Stimulated activated CD8-positive, alpha-beta memory T cell treated with anti-CD3 and anti-CD28 coated beads, Interleukin-15, amount 100 ng/mL, for 1 hour (primary cell): Measurements from ENCODE around the gene EXOC2.

ENCODE experiments used
- DNase-seq: peaks from one replicate; pipeline ENCODE4 v3.0.0-alpha.2; 2020; ENCODE audit warnings: low read depth

EXOC2 gene

DNA sequence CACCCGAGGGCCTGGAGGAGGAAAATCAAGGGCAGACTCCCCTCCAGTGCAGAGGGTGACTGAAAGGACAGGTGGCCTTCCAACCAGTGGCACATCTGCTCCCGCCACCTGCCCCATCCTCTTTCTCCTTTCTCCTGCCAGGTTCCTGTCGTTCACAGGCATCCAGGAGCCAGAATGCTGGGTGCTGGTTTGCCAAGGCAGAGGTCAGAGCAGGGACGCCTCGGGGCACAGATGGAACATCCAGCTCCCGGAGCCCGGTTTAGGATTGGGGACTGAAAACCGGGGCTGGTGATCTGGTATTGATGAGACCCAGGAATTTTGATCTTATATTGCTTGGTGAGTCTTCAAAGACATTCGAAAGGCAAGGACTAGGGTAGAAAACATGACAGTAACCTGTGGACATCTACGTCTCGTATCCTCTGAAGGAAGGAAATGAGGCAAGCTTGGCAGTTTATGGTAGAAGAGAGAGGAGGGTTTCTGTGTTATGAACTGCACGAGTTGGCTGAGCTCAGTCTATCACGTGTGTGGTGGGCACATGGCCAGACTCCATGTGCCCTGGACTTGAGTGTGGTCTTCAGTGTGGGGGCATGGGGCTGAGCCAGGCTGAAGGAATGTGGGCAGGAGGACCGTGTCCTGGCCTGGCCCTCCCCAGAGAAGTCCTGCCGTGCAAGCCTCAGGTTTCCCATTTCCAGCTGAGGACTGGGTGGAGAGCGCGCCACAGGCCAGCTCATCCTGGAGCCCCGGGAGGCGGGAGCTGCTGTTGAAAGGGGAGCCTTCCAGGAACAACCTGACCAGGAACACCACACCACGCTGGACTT is 227.2 kb downstream of the EXOC2 start:
- DNase-seq = no peak

DNA sequence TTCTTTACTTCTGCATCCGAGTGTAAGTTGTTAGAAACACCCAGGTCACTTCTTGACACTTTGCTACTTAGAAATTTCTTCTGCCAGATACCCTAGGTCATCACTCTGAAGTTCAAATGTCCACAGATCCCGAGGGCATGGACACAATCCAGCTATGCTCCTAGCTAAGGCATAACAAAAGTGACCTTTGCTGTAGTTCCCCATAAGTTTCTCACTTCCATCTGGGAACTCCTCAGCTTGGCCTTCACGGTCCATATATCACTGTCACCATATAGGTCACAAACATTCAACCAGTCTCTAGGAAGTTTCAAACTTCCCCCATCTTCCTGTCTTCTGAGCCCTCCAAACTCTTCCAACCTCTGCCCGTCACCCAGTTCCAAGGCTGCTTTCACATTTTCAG is 236.1 kb downstream of the EXOC2 start:
- DNase-seq = no peak

DNA sequence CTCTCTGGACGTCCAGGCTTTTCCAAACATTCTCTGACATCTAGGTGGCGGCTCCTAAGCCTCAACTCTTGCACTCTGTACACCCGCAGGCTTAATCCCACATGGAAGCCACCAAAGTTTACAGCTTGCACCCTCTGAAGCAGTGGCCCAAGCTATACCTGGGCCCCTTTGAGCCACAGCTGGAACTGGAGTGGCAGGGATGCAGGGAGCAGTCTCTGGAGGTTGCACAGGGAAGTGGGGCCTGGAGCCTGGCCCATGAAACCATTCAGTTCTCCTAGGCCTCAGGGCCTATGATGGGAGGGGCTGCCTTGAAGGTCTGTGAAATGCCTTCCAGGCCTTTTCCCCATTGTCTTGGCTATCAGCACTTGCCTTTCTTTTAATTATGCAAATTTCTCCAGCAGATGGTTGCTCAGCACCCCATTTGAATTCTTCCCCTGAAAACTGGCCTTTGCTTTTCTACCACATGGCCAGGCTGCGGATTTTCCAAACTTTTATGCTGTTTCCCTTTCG is 236.5 kb downstream of the EXOC2 start:
- DNase-seq = no peak

DNA sequence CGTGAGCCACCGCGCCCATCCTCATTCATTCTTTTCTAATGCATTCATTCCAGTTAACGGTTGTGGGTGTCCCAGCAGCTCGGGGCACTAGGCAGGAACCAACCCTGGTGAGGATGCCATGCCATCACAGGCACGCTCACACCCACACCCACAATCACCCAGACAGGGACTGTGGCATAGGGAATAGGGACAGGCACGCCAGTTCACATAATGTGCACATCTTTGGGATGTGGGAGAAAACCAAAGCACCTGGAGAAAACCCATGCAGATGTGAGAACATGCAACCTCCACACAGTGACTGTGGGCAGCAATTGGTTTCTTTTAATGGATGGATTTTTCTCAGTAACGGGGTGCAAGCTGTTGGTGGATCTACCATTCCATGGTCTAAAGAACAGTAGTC is 237.1 kb downstream of the EXOC2 start:
- no peak for DNase-seq

DNA sequence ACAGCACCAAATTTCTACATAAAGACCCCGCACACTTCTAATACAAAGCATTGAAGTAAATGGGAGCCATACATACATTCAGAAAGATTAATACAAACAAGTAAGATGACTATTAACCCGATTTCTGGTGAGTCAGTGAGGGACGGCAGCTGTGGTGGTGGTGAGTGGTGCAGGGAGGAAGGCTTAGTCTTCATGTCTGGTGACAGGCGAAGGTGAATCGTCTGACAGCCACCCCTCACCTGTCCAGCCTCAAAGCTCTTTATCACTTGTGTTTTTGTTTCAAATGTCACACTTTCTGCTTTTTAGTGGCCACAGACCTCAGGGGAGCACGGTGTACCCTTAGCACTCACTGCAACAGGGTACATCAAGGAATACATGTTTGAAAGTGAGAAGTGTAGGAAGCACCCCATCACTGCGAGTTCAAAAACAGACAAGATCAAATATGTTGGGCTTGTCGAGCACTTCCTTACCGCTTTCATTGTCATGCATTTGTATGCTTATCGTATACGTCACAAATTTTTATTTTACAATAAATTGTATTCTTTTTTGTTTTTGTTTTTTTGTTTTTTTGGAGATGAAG is 237.8 kb downstream of the EXOC2 start:
- DNase-seq = no peak

DNA sequence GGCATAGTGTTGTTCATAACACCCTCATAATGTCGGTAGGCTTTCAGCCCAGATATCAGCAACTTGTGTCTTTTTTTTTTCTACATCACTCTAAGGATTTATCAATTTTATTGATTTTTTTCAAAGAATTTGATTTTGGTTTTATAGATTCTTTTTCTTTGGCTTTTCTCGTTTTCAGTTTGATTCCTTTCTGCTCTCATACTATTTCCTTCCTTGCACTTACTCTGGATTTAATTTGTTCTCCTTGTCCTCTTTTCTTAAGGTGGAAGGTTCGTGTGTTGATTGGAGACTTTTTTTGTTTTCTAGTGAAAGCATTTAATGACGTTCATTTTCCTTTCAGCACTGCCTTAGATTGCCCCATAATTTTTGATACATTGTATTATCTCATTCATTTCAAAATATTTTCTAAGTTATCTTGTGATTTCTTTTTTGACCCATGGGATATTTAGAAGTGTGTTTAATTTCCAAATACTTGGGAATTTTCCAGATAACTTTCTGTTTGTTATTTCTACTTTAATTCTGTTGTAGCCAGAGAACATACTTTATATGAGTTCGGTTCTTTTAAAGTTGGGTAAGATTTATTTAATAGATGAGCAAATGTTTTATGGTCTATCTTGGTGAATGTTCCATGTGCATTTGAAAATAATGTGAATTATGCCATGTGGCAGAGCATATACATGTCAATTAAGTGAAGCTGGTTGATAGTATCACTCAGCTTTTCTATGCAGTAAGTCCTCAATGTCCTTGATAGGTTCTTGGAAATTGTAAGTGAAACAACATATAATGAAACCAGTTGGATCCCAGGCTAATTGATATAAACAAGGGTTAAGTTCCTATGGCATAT is 238.6 kb downstream of the EXOC2 start:
- no peak for DNase-seq

DNA sequence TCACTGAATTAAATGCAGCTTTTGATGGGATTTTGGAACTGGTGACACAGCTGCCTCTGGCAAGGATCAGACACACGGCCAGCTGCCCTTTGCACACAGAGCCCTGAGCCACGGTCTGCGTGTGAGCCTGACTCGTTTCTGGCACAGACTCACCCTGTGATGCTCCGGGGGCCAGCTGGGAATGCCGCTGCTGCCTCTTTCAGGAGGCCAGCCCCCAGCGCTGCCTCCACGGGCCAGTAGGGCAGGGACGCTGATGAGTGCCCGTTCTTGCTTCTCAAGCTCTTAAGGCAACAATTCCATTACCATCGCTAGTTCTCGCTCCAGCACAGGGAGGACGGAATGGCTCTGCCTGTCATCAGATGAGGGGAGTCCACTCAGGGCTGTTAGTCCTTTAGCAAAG is 239.8 kb downstream of the EXOC2 start:
- no peak for DNase-seq

DNA sequence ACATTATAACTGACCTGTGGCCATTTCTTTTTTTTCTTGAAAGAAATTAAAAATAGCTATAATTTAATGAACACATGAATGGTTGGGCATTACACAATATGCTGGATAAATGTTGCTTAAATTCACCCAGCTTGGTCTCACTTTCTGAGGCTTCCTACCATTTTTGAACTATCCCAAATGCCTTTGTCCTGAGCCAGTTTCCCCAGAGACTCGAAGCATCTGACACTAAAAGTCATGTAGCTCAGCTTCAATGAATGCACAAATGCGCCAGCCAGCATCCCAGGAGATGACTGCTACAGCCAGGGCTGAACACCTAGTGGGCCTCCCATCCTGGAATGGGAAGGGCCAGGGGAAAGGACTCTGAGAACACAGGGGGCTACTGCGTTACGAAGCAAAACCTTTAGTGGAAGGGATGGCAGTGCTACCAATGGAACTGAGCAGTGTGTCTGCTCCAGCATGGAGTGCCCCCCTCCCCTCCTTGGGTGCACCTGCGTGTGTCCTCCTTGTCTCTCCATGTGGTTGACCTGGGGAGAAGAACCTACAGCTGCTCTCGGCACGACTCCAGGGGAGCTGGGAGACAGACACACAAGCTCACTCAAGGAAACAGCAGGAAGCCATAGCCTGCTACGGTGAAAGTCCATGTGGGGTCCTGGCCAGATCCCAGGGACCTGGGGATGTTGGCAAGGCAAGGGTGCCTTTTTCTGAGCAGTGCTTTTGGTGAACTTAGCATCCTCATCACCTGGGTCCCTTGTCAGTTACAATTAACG is 240.5 kb downstream of the EXOC2 start:
- DNase-seq = no peak

DNA sequence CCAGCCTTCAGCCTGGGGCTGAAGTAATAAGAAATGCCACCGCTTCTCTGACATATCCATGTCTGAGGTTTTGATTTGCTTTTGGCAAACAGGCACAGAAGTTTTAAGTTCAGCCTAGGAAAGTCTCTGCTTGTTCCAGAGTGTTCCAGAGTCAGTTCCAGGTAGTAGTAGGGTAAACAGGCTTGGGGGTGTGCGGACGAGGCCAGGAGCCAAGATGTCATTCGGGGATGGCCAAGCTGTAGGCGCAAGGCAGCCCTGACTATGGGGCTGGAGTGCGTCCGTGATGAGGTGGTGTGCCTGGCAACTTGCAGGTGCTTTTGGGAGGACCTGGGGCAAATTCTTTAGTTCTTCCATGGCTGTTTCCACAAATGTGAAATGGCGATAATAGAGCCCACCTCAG is 241.1 kb downstream of the EXOC2 start:
- no peak for DNase-seq

DNA sequence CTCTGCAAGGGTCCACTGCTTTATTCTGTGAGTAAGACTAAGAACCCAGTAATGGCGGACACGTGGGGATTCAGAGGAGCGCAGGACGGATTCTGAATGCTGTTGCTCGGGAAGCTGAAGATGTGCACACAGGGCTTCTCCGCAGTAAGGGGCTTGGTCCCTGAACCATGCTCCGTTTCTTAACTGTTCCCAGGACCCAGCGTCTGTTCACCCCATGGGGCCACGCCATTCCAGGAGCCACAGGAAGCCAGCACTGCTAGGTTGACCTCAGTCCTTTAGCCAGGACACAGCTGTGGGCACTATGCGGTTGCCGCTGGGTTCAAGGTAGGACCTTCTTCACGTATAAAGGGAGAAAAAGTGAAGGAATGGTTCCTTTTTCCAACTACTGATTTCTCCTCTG is 241.6 kb downstream of the EXOC2 start:
- no peak for DNase-seq

DNA sequence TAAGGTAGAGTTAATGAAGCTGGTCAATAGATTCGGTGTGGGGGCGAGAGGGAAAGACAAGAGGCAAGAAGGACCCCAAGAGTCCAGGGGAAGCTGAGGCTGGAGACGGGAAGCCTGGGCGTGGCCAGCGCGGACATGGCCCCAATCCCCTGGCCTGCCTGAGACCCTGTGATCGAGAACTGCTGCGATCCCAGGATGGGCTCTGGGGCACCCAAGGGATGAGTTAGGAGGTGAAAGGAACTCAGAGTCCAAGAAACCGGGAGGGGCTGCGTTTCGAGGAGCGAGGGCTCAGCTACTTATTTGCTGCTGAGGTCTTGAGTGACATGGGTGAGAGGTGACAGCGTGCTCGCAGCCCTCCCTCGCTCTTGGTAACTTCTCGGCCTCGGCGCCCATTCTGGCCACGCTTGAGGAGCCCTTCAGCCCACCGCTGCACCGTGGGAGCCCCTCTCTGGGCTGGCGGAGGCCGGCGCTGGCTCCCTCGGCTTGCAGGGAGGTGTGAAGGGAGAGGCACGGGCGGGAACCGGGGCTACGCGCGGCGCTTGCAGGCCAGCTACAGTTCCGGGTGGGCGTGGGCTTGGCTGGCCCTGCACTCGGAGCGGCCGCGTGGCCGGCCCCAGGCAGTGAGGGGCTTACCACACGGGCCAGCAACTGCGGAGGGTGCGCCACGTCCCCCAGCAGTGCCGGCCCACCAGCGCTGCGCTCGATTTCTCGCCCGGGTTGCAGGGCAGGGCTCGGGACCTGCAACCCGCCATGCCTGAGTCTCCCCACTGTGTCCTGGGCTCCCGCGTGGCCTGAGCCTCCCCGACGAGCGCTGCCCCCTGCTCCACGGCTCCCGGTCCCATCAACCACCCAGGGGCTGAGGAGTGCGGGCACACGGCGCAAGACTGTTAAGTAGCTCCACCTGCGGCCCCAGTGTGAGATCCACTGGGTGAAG is 243.2 kb downstream of the EXOC2 start:
- no peak for DNase-seq

DNA sequence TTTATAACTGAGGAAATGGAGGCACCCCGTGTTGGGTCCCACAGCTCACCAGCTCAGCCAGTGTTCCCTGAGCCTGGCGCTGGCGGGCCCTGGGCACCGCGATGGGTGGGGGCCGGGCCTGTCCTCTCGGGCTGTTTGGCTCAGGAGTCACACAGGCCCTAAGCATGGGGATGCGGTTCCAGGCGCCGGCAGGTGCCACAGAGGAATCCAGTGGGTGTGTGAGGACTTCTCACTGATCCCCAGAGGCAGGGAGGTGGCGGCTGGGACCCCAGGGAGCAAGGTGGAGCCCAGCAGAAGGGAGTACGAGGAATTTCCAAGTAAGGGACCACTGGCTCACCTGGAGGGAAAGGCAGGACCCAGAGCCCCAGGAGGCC is 243.9 kb downstream of the EXOC2 start:
- DNase-seq = no peak

DNA sequence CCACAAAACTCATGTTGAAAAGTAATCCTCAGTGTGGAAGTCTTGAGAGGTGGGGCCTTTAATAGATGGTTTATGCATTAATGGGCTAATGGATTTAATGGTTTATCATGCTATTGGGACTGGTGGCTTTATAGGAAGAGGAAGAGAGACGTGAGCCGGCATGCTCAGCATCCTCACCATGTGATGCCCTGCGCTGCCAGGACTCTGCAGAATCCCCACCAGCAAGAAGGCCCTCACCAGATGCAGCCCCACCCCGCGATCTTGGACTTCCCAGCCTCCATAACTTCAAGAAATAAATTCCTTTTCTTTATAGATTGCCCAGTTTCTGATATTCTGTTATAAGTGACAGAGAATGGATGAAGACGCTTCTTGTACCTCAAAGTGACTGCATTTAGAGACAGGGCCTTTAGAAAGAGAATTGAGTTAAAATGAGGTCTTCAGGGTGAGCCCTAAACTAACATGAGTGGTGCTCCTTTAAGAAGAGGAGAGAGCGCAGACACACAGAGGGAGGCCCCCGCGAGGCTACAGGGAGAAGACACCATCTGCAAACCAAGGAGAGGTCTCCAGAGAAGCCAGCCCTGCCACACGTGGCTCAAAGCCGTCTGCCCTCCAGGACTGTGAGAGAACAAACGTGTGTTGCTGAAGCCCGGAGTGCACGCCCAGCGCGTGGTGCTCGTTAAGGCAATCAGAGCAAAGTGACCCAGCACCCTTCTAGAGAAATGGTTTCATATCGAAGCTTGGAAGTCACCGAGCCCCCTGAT is 244.5 kb downstream of the EXOC2 start:
- DNase-seq = no peak

DNA sequence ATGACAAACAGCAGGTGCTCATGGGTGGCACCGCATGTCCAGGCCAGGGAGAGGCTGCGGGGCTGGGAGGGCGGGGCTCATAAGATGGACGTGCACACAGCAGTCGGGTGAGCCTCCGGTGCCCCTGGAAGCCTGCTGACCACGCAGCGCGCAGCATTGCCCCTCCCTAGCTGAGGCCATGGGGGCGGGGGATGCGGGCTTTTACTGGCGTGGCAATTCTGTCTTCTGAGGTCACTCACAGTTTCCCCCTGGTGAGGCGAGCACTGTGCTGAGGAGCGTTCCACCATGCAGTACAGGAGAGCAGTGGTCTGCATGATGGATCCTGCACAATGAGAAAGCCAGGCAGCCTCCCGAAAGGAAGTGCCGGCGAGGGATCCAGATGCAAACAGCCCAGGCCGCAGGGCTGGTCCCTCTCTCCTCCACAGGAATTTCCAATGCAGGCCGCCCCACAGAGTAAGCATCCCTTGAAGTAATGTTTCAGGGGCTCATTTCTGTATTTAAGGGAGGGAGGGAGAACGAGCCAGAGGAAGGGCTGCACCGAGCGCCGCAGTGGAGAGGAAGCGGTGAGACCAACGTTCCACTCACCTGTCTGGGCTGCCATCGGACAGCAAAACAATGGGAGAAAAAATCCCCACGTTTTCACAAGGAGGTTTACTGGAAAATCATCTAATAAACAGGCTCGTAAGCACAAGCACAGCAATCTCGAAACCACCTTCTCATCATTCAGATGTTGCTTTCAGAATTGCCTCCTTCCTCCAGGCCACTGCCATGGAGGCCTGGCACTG is 245.4 kb downstream of the EXOC2 start:
- no peak for DNase-seq

DNA sequence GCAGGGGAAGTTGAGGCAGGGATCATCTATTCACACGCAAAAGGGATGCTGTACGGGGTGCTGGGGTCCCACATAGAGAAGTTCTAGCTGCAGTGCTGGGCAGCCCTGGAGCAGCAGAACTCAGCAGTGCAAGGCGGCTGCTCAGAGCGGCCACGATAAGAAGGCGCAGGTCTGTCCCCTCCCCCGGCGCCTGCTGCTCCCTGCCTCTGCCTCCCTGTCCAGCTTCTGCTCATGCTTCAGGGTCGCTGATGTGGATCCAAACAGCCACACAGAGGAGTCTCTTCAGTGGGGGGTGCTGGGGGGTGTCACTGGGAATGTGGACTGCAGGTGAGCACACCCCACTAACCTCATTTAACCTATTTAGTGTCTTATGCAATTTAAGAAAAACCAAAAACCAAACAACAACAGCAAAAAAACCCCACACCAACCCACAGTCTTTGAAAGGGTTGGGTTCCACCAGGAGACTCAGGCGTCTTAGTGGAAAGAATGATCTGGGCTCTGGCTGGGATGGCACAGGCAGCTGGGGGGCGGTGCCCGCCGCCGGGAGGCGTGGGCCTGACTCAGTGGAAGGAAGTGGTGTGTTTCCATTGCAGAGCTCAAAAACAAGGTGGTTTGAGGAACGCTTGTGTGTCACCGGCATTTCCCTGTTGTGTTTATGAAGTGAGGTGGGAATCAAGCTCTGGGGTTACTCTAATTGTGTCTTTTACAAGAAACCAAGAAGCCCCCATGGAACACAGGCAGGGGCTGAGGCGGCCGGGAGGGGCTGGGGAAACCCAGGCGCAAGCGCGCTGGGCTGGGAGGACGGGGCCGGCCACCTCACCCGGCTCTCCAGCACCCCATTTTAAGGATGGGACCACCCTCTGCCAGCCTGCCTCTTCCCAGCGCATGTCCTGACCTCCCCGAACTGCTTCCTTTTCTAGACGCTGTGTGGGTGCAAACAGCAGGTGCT is 246.2 kb downstream of the EXOC2 start:
- peak; percentile 76 for DNase-seq

DNA sequence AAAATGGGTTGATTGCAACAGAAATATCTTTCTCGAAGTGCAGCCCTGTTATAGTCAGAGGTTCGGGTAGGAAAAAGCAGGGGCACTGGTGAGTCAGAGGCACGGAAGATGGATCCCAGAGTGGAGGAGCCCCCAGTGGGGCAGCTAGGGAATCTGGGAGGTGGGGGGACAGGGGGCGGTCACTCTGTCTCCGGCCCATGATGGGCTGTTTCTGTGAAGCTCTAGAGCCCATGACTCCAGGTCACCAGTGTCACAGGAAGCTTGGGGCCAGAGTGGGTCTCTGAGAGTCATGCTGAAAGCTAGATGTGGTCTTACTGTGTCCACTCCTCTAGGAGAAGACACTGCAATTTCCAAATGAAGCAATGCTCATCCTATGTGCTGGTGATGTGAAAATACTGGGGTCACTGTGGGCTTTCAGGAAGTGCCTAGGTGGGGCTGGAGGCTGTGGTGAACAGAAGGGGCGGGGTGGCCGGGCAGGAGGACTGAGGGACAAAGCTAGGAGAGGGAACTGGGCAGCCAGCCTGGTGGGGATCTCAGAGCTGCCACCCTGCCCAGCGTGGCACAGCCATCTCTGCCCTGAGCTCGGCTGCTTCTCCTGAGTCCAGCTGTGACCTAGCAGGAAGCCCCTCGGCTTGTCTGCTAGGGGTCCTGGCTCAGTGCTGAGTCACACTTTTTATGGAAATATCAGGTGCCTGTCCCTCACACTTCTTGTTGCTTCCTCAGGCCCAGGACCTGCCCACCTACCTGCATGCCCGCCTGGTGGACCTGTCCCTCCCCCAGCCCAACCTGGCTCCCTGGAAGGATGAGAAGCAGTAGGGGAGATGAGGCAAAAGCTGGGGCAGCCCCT is 247.1 kb downstream of the EXOC2 start:
- no peak for DNase-seq

DNA sequence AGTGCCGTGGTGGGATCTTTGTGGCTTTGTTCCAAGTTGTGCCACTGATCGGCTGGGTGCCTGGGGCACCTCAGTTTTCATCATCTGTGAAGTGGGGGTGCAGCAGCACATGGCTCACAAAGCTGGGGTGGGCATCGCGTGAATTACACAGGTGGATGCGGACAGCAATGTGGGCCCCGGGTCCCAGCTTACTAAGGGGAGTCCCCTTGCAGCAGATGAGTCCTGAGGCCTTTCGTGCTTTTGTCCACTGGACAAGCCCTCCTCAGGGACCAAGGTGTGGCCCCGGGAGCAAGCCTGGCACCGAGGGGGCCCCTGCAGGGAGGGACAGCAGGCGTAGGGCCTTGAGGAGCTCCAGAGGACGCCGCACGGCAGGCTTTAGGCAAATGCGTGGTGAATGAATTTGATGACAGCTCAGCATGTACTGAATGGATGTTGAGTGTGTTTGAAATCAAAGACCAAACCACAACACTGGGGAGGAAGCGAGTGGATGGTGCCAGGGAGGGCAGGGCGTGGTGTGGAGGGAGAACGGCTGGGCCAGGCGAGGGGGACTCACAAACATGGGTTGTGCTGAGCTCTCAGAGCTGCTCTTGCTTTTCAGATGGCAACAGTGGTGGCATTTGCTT is 248.2 kb downstream of the EXOC2 start:
- DNase-seq = no peak
